HG03457 (cell line): ENCODE results near the gene CPLANE2.
"Not testable (repeated sequence)": the region's sequence is repeated elsewhere in the genome, so short reads cannot be mapped to it uniquely, and the experiment has no call there.

Source experiments
- ATAC-seq: cut with Tn5 transposase; IDR thresholded peaks from one replicate; pipeline ENCODE4 v1.9.1; 2021; ENCODE audit warnings: moderate number of reproducible peaks; ENCODE audit not compliant: unreplicated experiment

The CPLANE2 gene

GRCh38 chr1:16249596-16250241, 12.7 kb upstream of the CPLANE2 start:
- no peak for ATAC-seq

- no peak for ATAC-seq
Observed at GRCh38 chr1:16248603-16249516, 11.9 kb upstream of the CPLANE2 start.

GRCh38 chr1:16248007-16248436, 11.0 kb upstream of the CPLANE2 start:
- ATAC-seq: no peak

GRCh38 chr1:16247441-16247840, 10.5 kb upstream of the CPLANE2 start:
- ATAC-seq: no peak

- ATAC-seq: no peak
Observed at GRCh38 chr1:16246961-16247360, 10.0 kb upstream of the CPLANE2 start.

GRCh38 chr1:16246239-16246638, 9.3 kb upstream of the CPLANE2 start:
- ATAC-seq: not testable (repeated sequence)

GRCh38 chr1:16245476-16246196, 8.7 kb upstream of the CPLANE2 start:
- ATAC-seq: no peak

GRCh38 chr1:16244650-16245285, 7.8 kb upstream of the CPLANE2 start:
- no peak for ATAC-seq

GRCh38 chr1:16243936-16244649, 7.1 kb upstream of the CPLANE2 start:
- ATAC-seq: no peak

GRCh38 chr1:16243215-16243610, 6.2 kb upstream of the CPLANE2 start:
- ATAC-seq: no peak

- ATAC-seq: no peak
Observed at GRCh38 chr1:16242556-16243214, 5.7 kb upstream of the CPLANE2 start.

GRCh38 chr1:16241221-16241708, 4.3 kb upstream of the CPLANE2 start:
- no peak for ATAC-seq

- no peak for ATAC-seq
Observed at GRCh38 chr1:16239972-16240491, 3.0 kb upstream of the CPLANE2 start.

- ATAC-seq: no peak
Observed at GRCh38 chr1:16237343-16237830, 404 bp upstream of the CPLANE2 start.

- ATAC-seq: no peak
Observed at GRCh38 chr1:16235944-16236510, 956 bp downstream of the CPLANE2 start.

- no peak for ATAC-seq
Observed at GRCh38 chr1:16235347-16235746, 1.6 kb downstream of the CPLANE2 start.

- no peak for ATAC-seq
Observed at GRCh38 chr1:16233431-16233830, 3.6 kb downstream of the CPLANE2 start.

- ATAC-seq: no peak
Observed at GRCh38 chr1:16232316-16232710, 4.7 kb downstream of the CPLANE2 start.
